Measurements from ENCODE around the gene CHRNA1. TPM values are rescaled to one million over a fixed set of nuclear protein-coding genes. Genes with fewer than 3 reads are reported as not detected.

CHRNA1 gene
- total and polyA plus RNA-seq, 12 donors = 0.37 TPM; not detected in 11

DNA sequence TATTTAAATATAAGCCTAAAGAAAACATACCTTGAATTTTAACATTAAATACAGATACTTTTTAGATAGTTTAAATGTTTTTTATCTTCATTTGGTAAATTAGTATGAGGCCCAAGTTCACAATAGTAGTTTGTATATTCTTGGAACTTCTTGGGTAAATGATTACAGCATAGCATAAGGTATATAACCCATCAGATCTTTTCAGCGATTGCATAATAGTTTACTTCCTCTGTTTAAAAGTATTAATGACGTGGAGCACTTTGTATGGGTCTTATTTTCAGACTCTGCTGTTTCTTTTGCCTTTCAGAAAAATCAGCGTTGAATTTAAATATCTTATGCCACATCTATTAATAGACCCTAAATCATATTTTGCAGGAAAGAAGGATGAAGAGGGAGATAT, 60.2 kb downstream of the CHRNA1 start:
- TF ChIP-seq POLR2A (IDR thresholded peaks at IDR 0.05) = no peak
- TF ChIP-seq, protein P1, sequence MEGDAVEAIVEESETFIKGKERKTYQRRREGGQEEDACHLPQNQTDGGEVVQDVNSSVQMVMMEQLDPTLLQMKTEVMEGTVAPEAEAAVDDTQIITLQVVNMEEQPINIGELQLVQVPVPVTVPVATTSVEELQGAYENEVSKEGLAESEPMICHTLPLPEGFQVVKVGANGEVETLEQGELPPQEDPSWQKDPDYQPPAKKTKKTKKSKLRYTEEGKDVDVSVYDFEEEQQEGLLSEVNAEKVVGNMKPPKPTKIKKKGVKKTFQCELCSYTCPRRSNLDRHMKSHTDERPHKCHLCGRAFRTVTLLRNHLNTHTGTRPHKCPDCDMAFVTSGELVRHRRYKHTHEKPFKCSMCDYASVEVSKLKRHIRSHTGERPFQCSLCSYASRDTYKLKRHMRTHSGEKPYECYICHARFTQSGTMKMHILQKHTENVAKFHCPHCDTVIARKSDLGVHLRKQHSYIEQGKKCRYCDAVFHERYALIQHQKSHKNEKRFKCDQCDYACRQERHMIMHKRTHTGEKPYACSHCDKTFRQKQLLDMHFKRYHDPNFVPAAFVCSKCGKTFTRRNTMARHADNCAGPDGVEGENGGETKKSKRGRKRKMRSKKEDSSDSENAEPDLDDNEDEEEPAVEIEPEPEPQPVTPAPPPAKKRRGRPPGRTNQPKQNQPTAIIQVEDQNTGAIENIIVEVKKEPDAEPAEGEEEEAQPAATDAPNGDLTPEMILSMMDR (IDR thresholded peaks at IDR 0.05) = no peak
- H3K4me1 ChIP-seq (replicated peaks in 1 of 2) = no peaks in the 10 kb centered on the region
- intact Hi-C loops (cut with DNase I) = no loop called here
- no peaks in the 10 kb centered on the region for H3K27me3 ChIP-seq
- no peak overlapping the region for H3K27ac ChIP-seq
- H3K4me3 ChIP-seq = no peak overlapping the region
- no peak for DNase-seq
- no peaks in the 10 kb centered on the region for H3K36me3 ChIP-seq (replicated peaks in 1 of 2)
- 47 to 62% (median 61%) methylated on average over 3 of the region's 3 CpGs for WGBS, 4 donors
- H3K9me3 ChIP-seq (replicated peaks in 1 of 3) = no peaks in the 10 kb centered on the region

DNA sequence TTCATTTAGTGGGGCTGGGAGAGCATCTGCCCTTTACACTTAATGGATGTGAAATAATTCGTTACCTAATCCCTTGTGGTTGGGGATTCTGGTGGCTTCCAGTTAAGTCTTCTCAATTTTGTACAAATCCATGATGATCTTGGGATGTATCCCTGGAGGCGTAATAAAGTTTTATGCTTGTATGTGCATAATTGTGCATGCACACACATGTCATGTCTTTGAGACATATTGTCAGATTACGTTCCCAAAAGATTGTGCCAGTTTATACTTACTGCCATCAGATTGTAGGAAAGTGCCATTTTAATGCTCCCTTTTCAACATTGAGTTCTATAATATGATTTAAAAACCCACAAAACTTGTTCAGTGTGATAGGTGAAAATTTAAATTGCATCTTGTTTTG, 60.8 kb downstream of the CHRNA1 start:
- no peaks in the 10 kb centered on the region for H3K27me3 ChIP-seq
- H3K4me1 ChIP-seq (replicated peaks in 1 of 2) = no peaks in the 10 kb centered on the region
- 69 to 79% (median 71%) methylated on average over 3 of the region's 3 CpGs for WGBS, 4 donors
- no peak overlapping the region for H3K4me3 ChIP-seq
- H3K27ac ChIP-seq = no peak overlapping the region
- no peaks in the 10 kb centered on the region for H3K36me3 ChIP-seq (replicated peaks in 1 of 2)
- TF ChIP-seq POLR2A (IDR thresholded peaks at IDR 0.05) = no peak
- TF ChIP-seq, protein P1 (IDR thresholded peaks at IDR 0.05) = no peak
- intact Hi-C loops (cut with DNase I) = no loop called here
- H3K9me3 ChIP-seq (replicated peaks in 1 of 3) = no peaks in the 10 kb centered on the region
- DNase-seq = no peak

DNA sequence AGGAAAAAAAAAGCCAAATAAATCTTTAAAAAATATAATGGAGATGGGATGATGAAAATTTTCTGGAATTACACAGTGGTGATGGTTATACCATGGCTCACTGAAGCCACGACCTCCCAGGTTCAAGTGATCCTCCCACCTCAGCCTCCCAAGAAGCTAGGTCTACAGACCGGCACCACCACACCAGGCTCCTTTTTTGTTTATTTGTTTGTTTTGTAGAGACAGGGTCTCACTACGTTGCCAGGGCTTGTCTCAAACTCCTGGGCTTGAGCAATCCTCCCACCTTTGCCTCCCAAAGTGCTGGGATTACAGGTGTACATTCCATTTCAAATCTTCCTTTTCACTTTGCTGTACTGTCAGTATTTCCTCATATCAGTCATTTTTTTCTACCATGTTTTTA, 61.7 kb downstream of the CHRNA1 start:
- Histone ChIP-seq H3K4me3 (no peak overlapping the region), H3K27ac (no peak overlapping the region), H3K4me1 (replicated peaks in 1 of 2) (no peaks in the 10 kb centered on the region), H3K27me3 (no peaks in the 10 kb centered on the region), H3K36me3 (replicated peaks in 1 of 2) (no peaks in the 10 kb centered on the region), H3K9me3 (replicated peaks in 1 of 3) (no peaks in the 10 kb centered on the region)
- no peak for TF ChIP-seq POLR2A (IDR thresholded peaks at IDR 0.05)
- TF ChIP-seq, protein P1 (IDR thresholded peaks at IDR 0.05) = no peak
- WGBS, 4 donors = 46 to 71% (median 60%) methylated on average over 3 of the region's 3 CpGs
- intact Hi-C loops (cut with DNase I) = no loop called here
- DNase-seq = no peak

DNA sequence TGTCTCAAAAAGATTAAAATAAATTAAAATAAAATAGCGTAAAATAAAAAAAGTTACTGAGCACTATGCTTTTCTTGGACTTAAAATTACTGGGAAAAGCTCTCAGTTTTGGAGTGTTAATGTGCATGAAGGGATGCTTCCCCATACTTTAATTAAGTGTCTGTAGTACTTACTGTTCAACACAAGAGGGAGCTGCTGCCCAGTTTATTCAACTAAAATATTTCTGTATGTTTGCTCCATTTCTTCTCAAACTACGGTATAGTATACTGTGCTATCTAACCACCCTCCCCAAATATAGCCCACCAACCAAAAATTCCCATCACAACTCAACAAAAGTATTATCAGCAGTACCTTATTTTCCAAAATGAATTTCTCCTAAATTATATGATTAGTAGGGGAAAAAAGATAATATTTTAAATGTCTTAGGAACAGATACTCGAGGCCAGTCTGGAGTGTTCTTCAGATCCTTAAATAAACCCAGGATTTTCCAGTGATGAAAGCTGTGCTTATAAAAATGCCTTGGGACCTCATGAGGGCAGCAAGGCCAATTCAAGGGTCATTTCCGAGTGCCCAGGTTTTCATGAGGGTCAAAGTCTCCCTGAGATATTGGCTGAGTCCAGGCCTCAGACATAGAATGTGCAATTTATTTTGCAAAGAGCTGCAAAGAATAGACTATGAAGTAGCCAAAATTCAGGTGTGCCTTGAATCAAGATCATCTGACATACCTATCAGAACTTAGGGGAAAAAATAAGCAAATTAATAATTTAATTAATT, 64.1 kb downstream of the CHRNA1 start:
- intact Hi-C loops (cut with DNase I) = loop anchor here in 1 of 2 donors (10.0 kb wide), 1 partner anchor 235 kb away; no protein-coding TSS in a partner anchor
- TF ChIP-seq, protein P1 (IDR thresholded peaks at IDR 0.05) = peak; percentile 49 to 82 (median 66)
- no peak for TF ChIP-seq POLR2A (IDR thresholded peaks at IDR 0.05)
- 23 to 37% (median 32%) methylated on average over 4 of the region's 4 CpGs for WGBS, 4 donors
- Histone ChIP-seq H3K4me1 (replicated peaks in 1 of 2) (no peaks in the 10 kb centered on the region), H3K36me3 (replicated peaks in 1 of 2) (no peaks in the 10 kb centered on the region), H3K9me3 (replicated peaks in 1 of 3) (no peaks in the 10 kb centered on the region), H3K4me3 (no peak overlapping the region), H3K27ac (no peak overlapping the region), H3K27me3 (no peaks in the 10 kb centered on the region)
- peak in 2 of 7 donors; percentile 21 to 30 for DNase-seq

Other genes starting within 250 kb of the CHRNA1 start
- gene WIPF1, start 166.7 kb downstream of the CHRNA1 start, total RNA-seq = 10 to 100 TPM in 8 of 9 donors, 1 to 10 TPM in 1; 4.8 to 42.4 (median 25.4) TPM
- gene WIPF1, start 166.7 kb downstream of the CHRNA1 start, polyA plus RNA-seq = 10 to 100 TPM; 13.5 to 29.0 (median 23.5) TPM
- gene CHN1, start 240.9 kb upstream of the CHRNA1 start, total RNA-seq = 10 to 100 TPM; 17.7 to 40.0 (median 22.3) TPM
- gene CHN1, start 240.9 kb upstream of the CHRNA1 start, polyA plus RNA-seq = 10 to 100 TPM in 2 of 3 donors, 1 to 10 TPM in 1; 7.6 to 34.2 (median 11.9) TPM

All from adrenal gland (tissue), 12 donors.